ENCODE data around the gene TRIM6.
"Not testable (repeated sequence)": the region's sequence is repeated elsewhere in the genome, so short reads cannot be mapped to it uniquely, and the experiment has no call there.

TRIM6 gene

DNA sequence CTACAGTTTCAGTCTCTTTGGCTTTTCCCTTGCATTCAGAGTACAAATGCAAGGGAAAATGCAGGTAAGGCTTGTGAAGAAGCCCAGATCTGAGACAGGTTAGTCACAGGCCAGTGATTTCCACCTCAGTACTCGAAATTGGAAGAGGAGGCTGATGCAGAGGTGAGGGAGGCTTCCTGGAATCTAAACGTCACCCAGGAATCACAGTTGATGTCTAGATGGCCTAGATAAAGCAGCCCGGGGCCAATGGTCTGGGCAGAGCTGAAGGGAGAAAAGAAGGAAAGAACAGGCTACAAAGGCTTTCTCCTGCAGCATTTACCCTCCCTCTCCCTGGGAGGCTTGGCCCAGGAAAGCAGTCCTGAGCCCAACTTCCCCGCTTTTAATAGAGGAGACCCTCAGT is 8.5 kb downstream of the TRIM6 start:
- DNase-seq, result no peak

DNA sequence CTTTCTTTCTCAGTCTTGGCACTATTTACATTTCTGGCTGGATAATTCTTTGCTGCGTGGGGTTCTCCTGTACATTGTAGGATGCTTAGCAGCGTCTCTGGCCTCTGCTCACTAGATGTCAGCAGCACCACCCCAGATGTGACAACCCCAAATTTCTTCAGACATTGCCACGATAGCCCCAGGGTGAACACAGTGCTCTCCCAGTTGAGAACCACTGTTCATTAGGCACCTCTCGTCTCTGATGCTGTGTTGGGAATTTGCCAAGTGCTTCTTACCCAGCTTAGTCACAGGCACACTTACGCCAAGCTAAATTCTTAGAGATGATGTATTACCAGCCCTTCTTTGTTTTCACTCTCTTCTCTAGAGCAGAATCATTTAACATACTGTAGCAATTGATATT is 9.4 kb downstream of the TRIM6 start:
- no peak for DNase-seq

DNA sequence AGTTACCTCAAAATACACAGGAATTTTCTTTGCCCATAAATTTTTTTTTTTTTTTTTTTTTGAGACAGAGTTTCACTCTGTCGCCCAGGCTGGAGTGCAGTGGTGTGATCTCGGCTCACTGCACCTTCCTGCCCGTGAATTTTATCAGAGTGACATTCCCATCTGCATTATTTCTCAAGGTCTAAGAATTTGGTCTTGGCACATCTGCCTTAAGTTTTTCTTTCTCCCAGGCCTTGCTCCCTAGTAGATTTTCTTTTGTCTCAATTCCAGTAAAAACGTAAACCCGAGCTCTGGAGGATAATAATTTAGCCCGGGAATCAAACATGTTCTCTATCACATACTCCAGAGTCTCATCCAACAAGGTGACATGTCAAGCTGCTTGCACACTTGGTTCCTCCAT is 12.4 kb downstream of the TRIM6 start:
- DNase-seq, result no peak

DNA sequence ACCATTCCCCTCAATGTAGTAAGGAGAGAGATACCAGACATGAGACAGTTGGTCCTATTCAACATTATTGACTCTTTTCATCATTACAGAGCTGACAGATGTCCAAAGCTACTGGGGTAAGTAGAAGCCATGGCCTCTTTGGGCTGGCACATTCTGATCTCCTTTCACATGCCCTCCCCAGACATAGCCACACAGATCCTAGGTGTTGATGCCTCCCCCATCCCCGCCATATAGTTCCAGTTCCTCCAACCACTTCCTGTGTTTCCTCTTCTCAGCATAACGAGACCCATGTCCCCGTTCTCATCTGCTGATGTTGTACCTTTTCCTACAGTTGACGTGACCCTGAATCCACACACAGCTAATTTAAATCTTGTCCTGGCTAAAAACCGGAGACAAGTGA is 14.0 kb downstream of the TRIM6 start:
- no peak for DNase-seq

DNA sequence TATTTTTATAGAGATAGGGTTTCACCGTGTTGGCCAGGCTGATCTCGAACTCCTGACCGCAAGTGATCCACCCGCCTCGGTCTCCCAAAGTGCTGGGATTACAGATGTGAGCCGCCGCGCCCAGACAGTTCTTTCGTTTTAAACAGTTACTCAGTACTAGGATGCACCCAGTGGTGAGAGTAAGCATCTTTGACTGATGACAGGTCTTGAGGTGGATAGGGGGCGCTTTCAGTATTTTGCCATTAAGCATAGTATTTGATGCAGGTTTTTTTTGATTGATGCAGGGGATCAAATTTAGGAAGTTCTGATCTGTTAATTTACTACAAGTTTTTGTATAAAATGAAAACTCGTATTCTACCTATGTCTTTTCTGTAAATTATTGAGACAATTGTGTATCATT is 15.2 kb downstream of the TRIM6 start:
- DNase-seq, result no peak

DNA sequence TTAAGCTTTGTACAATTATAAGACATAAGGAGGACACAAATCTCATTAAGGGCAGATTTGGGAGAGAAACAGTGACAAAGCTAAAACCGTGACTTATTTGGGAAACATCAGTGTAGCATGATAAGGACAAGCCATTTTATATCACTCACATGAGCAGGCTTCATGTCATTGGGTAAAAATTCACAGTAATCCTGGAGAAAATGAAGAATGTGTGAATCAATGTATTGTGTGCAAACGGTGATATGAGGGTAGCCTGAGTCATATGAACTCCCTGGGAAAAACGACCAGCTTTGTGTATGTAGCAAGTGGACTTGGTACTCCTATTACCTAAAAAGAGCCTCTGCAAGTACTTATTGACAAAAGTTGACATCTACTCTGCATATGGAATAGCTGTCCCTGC is 22.4 kb downstream of the TRIM6 start:
- DNase-seq, result no peak

DNA sequence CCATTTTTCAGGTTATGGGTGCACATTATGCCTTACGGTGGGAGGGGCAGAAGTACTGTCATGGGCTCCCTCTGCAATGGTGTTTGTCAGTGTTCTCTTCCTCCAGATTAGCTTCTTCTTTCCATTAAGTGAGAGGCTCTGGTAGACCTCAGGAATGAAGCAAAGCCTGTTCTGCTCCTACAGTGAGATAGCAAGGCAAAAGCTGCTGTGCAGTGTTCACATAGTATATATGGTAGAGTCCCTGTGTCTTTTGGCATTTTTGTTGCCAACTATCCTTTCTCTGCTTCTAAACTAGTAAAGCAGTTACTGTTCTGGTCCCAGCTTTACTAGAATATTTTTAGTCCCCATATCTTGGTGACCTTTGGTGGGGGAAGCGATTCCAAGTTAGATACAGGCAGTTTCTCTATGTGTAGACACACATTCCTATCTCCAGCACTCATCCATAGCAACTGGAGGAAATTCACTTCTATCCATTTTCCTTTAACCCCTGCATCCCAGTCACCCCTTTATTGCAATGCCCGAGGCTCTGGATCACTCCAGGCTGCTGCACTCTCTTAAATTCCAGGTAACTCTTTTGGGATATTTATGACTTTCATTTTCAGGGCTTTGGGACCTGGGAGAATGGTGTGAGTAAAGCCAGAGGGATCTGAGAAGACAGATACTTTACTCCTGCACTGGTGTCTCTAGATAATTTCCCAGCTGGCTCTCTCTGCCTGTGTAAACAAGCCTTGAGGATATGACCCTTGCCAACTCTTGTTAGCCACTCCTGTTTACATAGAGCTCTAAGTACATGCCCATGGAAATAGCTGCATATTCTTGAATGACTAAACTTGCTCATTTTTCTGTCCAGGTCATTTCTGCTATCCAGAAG is 24.4 kb downstream of the TRIM6 start:
- DNase-seq, result no peak

DNA sequence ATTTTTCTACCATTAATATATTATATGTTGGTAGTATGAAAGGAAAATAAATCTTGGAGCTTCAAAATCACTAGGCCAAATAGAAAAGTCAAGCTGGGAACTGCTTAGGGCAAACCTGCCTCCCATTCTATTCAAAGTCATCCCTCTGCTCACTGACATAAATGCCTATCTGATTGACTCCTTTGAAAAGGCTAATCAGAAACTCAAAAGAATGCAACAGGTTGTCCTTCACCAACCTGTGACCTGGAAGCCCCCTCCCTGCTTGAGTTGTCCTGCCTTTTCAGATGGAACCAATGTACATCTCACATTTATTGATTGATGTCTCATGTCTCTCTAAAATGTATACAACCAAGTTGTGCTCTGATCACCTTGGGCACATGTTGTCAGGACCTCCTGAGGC is 25.1 kb downstream of the TRIM6 start:
- no peak for DNase-seq

DNA sequence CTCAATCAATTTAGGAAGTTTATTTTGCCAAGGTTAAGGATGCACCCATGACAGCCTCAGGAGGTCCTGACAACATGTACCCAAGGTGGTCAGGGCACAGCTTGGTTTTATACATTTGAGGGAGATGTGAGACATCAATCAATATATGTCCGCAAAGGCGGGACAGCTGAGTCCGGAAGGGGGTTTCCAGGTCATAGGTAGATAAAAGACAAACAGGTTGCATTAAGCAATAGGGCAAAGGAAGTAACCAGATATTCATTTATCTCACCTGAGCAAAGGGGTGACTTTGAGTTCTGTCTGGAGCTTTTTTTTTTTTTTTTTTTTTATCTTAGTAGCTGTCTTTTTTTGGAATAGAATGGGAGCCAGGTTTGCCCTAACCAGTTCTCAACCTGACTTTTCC is 26.4 kb downstream of the TRIM6 start:
- no peak for DNase-seq

DNA sequence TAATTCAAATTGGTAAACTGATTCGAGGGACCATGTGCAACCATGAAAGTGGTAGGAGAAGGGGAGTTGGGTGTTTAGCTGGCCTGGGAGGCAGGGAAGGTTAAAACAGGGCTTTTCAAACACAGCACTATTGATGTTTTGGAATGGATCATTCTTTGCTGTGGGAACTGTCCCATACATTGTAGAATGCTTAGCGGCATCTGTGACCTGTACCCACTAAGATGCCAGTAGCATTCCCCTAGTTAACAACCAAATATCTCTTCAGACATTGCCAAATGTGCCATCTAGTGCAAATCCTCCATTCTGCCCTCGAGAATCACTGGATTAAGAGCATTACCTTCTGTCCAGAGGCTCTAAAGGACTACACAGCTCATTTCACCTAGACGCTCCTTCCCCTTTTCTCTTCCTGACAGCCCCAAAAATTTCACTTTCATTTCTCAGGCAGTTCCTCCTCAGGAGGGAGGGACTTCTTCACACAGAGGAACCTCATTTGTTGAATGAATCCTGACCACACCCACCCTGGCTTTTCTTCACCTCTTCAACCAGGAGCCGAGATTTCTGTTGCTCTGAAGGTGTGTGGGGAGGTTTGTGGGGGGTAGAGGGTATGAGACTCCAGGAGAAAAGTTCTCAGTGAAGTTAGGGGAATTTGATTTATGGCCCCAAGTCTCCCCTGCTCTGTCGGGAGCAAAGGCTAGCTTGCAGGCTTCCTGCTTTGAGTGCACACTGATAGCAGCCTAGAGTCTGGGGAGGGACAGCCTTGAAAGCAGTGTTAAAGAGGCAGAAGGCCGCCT is 28.2 kb downstream of the TRIM6 start, which contains the start of gene TRIM34:
TRIM34 (plus strand) TSS at position 513 of the 791 bp plus-strand sequence. CDS start 7,331 bp downstream, outside the sequence.
- peak in 2 of 4 experiments; percentile 8 to 46 for DNase-seq

DNA sequence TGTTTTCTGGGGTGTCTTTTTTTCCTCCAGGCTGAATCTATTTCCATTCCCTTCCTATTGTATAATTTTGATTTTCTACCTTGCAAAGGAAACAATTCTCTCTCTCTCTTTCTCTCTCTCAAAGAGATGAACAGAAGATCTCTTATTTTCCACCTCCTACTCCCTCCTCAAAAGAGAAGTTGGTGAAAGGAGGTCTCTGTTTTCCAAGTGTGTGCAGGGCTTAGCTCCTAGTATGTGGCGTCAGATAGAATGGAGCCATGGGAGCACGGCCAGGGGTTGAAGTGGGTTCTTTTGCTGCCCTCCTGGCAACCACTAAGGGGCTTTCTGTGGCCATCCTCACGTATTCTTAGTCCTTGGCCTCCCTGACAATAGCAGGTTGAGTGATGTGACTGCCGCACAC is 28.8 kb downstream of the TRIM6 start:
- no peak for DNase-seq

DNA sequence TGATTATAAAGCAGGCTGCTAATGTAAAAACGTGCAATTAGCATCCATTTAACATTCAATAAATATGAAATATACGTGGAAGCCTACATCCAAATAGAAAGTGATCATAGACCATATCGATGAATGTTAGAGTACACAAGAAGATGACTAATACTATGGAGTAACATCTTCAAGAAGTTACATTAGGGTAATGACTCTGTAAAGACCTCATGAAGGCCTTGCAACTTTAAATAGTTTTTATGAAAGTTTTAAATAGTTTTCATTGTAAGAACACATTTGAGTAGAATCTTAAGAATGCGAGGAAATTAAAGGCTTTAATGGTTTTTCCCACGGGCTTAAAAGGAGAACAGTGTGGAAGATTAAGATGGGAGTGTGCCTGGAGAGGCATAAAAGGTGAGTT is 29.8 kb downstream of the TRIM6 start:
- no peak for DNase-seq

DNA sequence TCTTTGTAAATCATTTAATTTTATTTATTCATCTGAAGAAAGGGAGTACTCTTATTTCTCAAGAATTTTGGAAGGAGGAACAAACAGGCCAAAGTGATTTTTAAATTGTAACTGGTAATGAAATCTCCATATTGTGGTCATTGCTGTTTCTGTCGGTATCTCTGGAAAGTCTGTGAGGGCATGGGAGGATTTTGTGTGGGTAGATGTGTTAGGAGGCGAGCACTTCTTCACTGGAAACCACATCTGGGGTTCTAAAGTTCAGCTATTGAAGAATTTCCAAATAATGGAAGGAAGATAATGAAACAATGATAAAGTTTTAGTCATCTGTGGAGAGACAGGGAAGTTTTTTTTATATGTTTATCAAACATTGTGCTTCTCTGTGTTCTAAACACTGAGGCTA is 35.0 kb downstream of the TRIM6 start:
- no peak for DNase-seq

DNA sequence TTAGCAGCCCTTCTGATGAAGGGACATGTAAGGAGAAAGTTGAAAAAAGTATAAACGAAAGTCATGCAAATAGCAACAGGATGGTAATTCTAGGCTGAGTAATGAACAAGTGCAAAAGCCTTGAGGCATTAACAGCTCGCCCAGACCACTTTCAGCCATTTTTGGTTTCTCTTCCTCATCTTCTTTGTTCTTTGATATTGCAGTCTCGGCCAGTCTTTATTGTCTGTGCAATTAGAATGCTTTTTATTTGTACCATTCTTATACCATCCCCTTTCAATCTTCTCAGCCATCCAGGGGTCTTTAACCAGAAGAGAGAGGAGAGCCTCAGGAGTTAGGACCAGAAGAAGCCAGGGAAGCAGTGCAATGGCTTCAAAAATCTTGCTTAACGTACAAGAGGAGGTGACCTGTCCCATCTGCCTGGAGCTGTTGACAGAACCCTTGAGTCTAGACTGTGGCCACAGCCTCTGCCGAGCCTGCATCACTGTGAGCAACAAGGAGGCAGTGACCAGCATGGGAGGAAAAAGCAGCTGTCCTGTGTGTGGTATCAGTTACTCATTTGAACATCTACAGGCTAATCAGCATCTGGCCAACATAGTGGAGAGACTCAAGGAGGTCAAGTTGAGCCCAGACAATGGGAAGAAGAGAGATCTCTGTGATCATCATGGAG is 35.7 kb downstream of the TRIM6 start:
- DNase-seq, result no peak

DNA sequence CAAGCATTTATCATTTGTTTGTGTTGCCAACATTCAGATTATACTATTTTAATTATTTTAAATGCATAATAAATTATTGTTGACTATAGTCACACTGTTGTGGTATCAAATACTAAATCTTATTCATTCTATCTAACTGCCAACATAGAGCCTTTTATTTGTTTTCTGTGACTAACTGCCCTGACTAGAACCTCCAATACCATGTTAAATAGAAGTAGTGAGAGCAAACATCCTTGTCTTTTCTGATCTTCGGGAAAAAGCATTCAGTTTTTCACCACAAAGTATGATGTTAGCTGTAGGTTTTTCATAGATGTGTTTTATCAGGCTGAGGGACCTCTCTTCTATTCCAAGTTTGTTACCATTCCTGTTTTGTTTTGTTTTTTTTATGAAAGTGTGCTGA is 43.5 kb downstream of the TRIM6 start:
- no peak for DNase-seq

DNA sequence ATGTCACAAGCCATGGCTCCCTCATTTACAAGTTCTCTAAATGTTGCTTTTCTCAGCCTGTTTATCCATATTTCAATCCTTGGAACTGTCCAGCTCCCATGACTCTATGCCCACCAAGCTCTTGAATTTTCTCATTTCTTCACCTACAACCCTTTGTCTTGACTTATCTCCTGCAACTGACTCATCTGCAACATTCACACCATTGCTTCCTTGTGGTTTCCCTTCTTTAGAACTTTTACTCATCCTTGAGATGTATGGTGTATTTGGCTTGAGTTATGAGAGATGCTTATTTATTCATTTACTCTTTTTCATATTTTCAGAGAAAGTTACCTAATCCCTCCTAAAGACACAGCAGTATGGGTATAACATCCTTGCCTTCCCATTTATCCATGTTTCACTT is 47.1 kb downstream of the TRIM6 start:
- no peak for DNase-seq

DNA sequence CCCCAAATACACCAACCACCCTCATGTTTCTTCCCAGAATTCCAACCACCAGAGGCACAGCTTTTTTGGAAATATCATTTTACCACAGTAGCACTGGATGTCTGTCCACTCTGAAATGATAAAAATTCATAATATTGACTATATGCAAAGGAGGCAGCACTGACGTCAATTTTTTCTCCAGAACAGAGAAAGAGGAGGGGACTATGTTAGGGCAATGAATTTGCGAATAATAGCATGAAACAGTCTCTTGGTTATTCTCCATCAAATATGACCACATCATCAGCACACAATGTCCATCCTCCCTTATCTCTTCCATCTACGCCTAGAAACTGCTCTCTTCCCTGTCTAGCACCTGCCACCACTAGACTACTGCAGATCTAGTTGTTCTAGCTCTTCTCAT is 49.7 kb downstream of the TRIM6 start:
- no peak for DNase-seq

DNA sequence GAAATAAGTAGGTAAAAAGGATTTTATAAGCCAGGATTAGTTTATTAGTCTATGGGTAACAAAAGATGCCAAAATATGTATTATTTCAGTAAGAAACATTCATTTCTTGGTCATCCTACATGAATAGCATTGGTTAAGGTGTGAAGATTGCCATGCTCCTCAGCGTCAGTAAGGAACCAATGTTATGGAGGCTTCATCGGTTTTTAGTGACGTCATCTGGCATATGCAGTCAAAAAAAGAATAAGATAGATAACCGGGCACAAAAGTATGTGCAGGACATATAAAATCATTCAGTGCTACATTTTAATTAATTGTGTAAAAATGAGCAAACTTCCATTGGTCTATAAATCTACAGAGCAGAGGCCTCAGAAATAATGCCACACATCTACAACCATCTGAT is 59.0 kb downstream of the TRIM6 start:
- DNase-seq, result no peak

DNA sequence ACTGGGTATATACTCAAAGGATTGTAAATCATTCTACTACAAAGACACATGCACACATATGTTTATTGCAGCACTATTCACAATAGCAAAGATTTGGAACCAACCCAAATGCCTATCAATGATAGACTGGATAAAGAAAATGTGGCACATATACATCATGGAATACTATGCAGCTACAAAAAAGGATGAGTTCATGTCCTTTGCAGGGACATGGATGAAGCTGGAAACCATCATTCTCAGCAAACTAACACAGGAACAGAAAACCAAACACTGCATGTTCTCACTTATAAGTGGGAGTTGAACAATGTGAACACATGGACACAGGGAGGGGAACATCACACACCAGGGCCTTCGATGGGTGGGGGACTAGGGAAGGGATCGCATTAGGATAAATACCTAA is 60.5 kb downstream of the TRIM6 start:
- DNase-seq, result not testable (repeated sequence)

DNA sequence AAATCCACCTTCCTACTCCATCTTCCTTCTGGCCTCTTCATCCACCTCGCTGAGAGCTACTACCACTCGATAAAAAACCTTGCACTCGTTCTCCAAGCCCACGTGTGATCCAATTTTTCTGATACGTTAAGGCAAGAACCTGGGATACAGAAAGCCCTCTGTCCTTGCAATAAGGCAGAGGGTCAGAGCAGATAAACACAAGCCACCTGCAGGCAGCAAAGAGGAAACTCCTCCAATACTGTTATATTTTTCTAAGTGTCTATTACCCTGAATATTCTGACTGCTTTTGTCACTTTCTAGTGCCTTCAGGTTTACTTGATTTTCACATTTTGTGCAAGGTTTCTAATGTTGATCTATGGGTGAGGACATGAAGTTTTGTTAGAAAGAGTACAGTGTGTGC is 61.9 kb downstream of the TRIM6 start:
- no peak for DNase-seq

Measured in activated CD4-positive, CD25-positive, alpha-beta regulatory T cell (primary cell).